Stimulated activated CD4-positive, alpha-beta T cell treated with anti-CD3 and anti-CD28 coated beads, Interleukin-15, amount 100 ng/mL, for 1 hour (primary cell): ENCODE data around the gene WDR26.
"Not testable (repeated sequence)": the region's sequence is repeated elsewhere in the genome, so short reads cannot be mapped to it uniquely, and the experiment has no call there.

Experiments used
- DNase-seq, 2 donors: peaks; one replicate each; pipeline ENCODE4 v3.0.0-alpha.2; 2020; ENCODE audit warnings: low read depth in 1 of 2, low spot score in 1 of 2

Gene WDR26

GRCh38 chr1:224433701-224434672 is 610 bp downstream of the WDR26 start:
- DNase-seq = peak; percentile 5 to 12

- no peak for DNase-seq
Observed at GRCh38 chr1:224433041-224433691, 1.4 kb downstream of the WDR26 start.

GRCh38 chr1:224432672-224433040 is 1.9 kb downstream of the WDR26 start:
- DNase-seq = no peak

- DNase-seq = no peak
Observed at GRCh38 chr1:224432146-224432545, 2.5 kb downstream of the WDR26 start.

- no peak for DNase-seq
Observed at GRCh38 chr1:224431726-224432125, 2.9 kb downstream of the WDR26 start.

- DNase-seq = no peak
Observed at GRCh38 chr1:224430511-224431113, 4.0 kb downstream of the WDR26 start.

- no peak for DNase-seq
Observed at GRCh38 chr1:224429616-224430326, 4.8 kb downstream of the WDR26 start.

GRCh38 chr1:224428713-224429112 is 5.9 kb downstream of the WDR26 start:
- not testable (repeated sequence) for DNase-seq

- no peak for DNase-seq
Observed at GRCh38 chr1:224427346-224427745, 7.3 kb downstream of the WDR26 start.

- DNase-seq = not testable (repeated sequence)
Observed at GRCh38 chr1:224426869-224427268, 7.7 kb downstream of the WDR26 start.

- DNase-seq = no peak
Observed at GRCh38 chr1:224425279-224425884, 9.2 kb downstream of the WDR26 start.

- DNase-seq = no peak
Observed at GRCh38 chr1:224420106-224420505, 14.5 kb downstream of the WDR26 start.

GRCh38 chr1:224411766-224412165 is 22.8 kb downstream of the WDR26 start:
- no peak for DNase-seq

GRCh38 chr1:224408294-224408590 is 26.4 kb downstream of the WDR26 start:
- no peak for DNase-seq

- DNase-seq = no peak
Observed at GRCh38 chr1:224407571-224408293, 26.9 kb downstream of the WDR26 start.

GRCh38 chr1:224406216-224406615 is 28.4 kb downstream of the WDR26 start:
- DNase-seq = no peak

- no peak for DNase-seq
Observed at GRCh38 chr1:224405604-224405970, 29.0 kb downstream of the WDR26 start.

GRCh38 chr1:224404916-224405603 is 29.5 kb downstream of the WDR26 start:
- DNase-seq = no peak

- DNase-seq = no peak
Observed at GRCh38 chr1:224402472-224403036, 32.0 kb downstream of the WDR26 start.

GRCh38 chr1:224399887-224400286 is 34.7 kb downstream of the WDR26 start:
- no peak for DNase-seq
